HG03571 (cell line): Measurements from ENCODE around the gene CTSG.
"Not testable (repeated sequence)": the region's sequence is repeated elsewhere in the genome, so short reads cannot be mapped to it uniquely, and the experiment has no call there.

ENCODE experiments used
- ATAC-seq: cut with Tn5 transposase; IDR thresholded peaks from one replicate; pipeline ENCODE4 v1.9.1; 2021; ENCODE audit not compliant: unreplicated experiment

CTSG gene, protein sequence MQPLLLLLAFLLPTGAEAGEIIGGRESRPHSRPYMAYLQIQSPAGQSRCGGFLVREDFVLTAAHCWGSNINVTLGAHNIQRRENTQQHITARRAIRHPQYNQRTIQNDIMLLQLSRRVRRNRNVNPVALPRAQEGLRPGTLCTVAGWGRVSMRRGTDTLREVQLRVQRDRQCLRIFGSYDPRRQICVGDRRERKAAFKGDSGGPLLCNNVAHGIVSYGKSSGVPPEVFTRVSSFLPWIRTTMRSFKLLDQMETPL

GRCh38 chr14:24576182-24576581 lies at the start of gene CTSG:
Gene CTSG (minus strand): TSS chr14:24576250. CDS start chr14:24576223, 27 bp downstream.
- no peak for ATAC-seq

- ATAC-seq, result no peak
Observed at GRCh38 chr14:24613747-24614146, 37.7 kb upstream of the CTSG start.

- ATAC-seq, result no peak
Observed at GRCh38 chr14:24613241-24613640, 37.2 kb upstream of the CTSG start.

- ATAC-seq, result no peak
Observed at GRCh38 chr14:24612196-24612595, 36.1 kb upstream of the CTSG start.

- no peak for ATAC-seq
Observed at GRCh38 chr14:24609655-24610344, 33.8 kb upstream of the CTSG start, which contains the start of gene GZMH. Gene GZMH (minus strand): TSS chr14:24609685. CDS start chr14:24609613, 72 bp downstream.

DNA sequence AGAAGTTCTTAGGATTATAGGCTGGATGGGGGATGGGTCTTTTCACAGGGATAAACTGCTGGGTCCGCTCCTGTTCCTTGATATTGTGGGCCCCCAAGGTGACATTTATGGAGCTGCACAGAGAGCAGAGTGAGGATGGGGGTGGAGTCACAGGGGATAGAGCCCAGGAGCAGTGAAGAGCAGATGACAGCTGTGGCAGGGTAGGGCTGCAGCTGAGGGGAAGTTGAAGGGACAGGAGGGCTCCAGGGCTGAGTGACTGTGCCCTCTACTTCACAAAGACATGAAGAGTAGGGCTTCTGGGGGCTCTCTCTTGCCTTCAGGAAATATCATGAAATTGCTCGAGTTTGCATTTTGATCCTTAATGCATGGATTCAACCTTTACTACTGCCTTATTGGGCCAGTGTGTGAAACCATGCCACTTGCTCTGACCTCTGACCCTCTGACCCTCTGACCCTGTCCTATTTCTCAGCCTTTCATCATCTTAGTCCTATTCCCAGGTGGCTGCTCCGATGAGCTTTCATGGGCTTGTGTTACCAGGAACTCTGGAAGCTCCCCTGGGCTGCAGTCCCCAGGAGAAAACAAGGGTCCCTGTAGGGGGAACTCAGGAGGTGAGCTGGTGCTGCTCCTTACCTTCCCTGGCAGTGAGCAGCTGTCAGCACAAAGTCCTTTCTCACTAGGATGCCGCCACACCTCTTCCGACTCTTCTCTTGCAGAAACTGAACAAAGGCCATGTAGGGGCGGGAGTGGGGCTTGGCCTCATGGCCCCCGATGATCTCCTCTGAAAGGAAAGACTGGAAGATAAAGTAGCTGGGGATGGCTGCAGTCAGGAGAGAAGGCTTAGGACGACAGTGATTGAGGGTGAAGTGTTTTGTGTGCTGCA lies 31.8 kb upstream of the CTSG start:
- ATAC-seq, result no peak

- no peak for ATAC-seq
Observed at GRCh38 chr14:24607081-24607480, 31.0 kb upstream of the CTSG start.

DNA sequence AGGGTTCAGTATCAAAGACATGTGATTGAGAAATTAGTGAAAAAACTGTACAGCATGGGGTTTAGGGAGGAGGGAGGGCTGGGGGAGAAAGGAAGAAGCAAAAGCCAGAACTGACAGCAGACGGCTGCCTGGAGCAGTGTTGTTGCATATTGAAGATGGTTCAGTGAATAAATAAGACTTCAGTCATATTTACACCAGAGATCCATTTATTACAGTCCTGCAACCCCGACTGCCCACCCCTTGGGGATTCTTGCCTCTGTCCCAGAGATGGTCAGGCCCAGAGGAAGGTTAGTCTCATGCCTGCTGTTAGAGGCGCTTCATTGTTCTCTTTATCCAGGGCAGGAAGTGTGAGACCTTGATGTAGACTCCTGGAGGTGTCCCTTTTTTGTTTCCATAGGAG lies 30.2 kb upstream of the CTSG start:
- ATAC-seq, result no peak

- peak; percentile 72 for ATAC-seq
Observed at GRCh38 chr14:24605435-24606190, 29.6 kb upstream of the CTSG start.

GRCh38 chr14:24597403-24597802 lies 21.4 kb upstream of the CTSG start:
- ATAC-seq, result no peak

DNA sequence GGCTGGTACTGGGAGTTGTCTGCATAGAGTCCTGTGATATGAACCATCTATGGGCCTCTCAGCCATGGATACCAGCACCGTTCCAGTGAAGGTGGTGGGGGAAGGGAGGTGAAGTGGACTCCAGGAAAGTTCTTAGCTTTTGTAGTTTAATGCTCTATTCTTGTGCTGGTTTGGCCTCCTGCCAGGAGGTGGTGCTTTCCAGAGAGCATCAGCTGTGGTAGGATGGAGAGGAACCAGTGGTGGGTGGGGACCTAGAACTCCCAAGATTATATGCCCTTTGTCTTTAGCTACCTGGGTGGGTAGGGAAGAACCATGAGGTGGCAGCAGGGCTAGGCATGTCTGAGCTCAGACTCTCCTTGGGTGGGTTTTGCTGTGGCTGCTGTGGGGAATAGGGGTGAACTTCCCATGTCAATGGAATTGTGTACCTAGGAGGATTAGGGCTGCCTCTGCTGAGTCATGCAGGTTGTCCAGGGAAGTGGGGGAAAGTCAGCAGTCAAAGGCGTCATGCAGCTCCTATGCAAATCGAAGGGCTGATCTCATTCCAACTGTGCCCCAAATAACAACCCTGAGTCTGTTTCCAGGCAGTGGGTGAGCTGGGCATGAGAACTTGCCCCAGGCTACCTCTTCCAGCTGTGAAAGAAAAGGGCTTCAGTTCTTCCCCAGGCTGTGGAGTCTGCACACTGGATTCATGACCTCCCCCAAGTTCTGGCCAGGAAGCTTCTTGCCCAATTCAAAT lies 19.2 kb upstream of the CTSG start:
- ATAC-seq, result no peak

- ATAC-seq, result not testable (repeated sequence)
Observed at GRCh38 chr14:24591004-24591403, 15.0 kb upstream of the CTSG start.

GRCh38 chr14:24584402-24584801 lies 8.4 kb upstream of the CTSG start:
- not testable (repeated sequence) for ATAC-seq

GRCh38 chr14:24578558-24578957 lies 2.5 kb upstream of the CTSG start:
- ATAC-seq, result no peak

DNA sequence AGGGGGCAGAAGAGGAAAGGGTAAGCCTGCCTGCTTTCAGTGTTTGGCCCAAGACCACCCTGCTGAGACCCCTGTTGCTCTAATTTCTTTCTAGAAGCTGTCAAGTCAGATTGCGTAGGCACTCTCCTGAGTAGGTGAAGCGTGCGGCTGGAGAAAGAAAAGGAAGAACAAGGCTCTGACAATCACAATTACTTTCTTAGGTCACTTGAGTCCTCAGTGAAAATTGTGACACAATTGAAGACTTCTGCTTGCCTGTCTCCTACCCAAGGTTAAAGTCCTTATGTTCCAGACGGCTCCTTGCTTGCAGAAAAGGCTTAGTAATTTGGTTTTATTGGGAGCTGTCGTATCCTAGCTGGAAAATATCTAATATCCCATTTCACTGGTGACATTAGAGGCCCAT lies 721 bp upstream of the CTSG start:
- no peak for ATAC-seq

GRCh38 chr14:24574206-24574774 lies 1.8 kb downstream of the CTSG start:
- ATAC-seq, result no peak

DNA sequence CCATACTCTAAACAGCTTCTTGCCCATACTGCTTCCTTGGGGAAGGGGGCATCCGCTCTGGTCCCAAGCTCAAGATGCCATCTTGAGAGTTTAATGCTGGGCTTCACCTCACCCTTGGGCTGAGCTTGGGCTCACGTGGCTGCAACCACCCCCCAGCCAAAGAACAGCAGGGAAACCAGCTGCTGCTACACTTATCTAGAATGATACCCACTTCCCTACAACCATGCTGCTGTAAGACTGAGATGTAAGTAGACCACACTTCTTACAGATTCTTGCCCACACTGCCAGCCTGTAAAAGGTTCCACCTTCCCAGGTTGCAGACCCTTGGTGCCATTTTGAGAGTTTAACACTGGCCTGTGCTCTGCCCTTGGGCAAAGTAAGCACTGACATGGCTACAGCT lies 9.7 kb downstream of the CTSG start:
- no peak for ATAC-seq

- ATAC-seq, result no peak
Observed at GRCh38 chr14:24565766-24566165, 10.3 kb downstream of the CTSG start.

DNA sequence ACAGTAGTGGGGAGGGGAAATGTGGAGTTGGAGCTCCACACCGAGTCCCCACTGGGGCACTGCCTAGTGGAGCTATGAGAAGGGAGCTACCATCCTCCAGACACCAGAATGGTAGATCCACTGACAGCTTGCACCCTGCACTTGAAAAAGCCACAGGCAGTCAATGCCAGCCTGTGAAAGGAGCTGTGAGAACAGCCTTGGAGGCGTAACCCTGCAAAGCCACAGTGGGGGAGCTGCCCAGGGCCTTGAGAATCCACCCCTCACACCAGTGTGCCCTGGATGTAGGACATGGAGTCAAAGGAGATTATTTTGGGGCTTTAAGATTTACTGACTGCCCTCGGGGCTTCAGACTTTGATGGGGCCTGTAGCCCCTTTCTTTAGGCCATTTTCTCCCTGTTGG lies 12.5 kb downstream of the CTSG start:
- no peak for ATAC-seq

DNA sequence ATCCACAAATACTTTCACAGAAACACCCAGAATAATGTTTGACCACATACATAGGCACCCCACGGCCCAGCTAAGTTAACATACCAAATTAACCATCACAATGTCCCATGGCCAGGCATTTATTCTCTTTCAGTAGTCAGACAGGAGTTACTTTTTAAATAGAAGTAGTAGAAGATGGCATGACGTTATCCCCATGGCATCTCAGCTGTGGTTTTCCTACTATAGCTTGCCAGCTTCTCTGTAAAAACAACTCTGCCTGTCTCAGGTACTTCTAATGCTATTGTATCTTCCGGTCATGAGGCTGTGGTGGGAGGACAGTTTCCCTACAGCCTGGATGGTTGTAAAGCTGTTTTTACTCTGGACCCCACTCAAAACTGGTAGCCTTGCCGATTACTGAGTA lies 19.3 kb downstream of the CTSG start:
- no peak for ATAC-seq
